ENCODE results near the gene SPRR2E.
"Not testable (repeated sequence)": the region's sequence is repeated elsewhere in the genome, so short reads cannot be mapped to it uniquely, and the experiment has no call there.

SPRR2E gene

GRCh38 chr1:153058826-153059784, 35.2 kb downstream of the SPRR2E start:
- no peak for DNase-seq

- DNase-seq, result no peak
Observed at GRCh38 chr1:153058154-153058553, 36.2 kb downstream of the SPRR2E start.

GRCh38 chr1:153057375-153057774, 37.0 kb downstream of the SPRR2E start, which contains the start of gene SPRR2A:
Gene SPRR2A, minus strand, starts transcription at chr1:153057512. Its CDS starts 777 bp downstream, at chr1:153056735.
- DNase-seq, result no peak

GRCh38 chr1:153056111-153056510, 38.2 kb downstream of the SPRR2E start:
- not testable (repeated sequence) for DNase-seq

GRCh38 chr1:153049211-153049610, 45.1 kb downstream of the SPRR2E start:
- no peak for DNase-seq
